Measurements from ENCODE around the gene SP4.

- no peak for TF ChIP-seq EZH2 (IDR thresholded peaks at IDR 0.05; ENCODE audit: borderline replicate concordance, low read depth, low read length, severe bottlenecking)
- TF ChIP-seq CTCF (IDR thresholded peaks at IDR 0.05; ENCODE audit: borderline replicate concordance, extremely low read depth, low read length, poor library complexity, severe bottlenecking) = no peak
Observed at GRCh38 chr7:21393937-21394336, 33.9 kb upstream of the SP4 start.

All from DND-41 (cell line).